ENCODE measurements around the gene CENATAC. TPM values are rescaled to one million over a fixed set of nuclear protein-coding genes. Genes with fewer than 3 reads are reported as not detected.

The CENATAC gene
- polyA plus RNA-seq, 1 donor from 2014 or later, result 70.3 TPM

DNA sequence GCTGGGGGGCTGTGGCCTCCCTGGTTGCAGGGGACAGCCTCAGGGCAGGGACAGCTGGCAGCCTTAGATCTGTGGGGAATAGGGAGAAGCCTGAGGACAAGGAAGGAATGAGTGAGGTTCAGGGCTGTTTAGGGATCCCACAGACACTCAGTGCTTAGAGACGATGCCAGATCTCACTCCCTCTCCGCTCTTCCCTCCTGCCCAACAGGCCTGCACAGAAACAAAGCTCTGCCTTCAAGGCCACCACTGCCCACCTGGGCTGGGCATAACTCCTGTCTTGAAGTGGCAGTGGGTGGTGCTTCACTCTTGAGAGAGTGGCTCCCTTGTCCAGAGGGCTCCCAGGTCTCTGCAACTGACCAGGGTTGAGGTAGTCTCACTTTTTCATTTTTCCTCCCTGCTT is 13.1 kb upstream of the CENATAC start:
- Histone ChIP-seq H3F3A (ENCODE audit: insufficient read depth, low read length, poor library complexity, severe bottlenecking) (no peaks in the 10 kb centered on the region), H3K9ac (ENCODE audit: low read length) (no peak overlapping the region), H3K36me3 (ENCODE audit: insufficient read depth, low read length) (no peaks in the 10 kb centered on the region), H3K4me3 (ENCODE audit: low read length) (no peak overlapping the region), H3K4me2 (ENCODE audit: low read length) (no peak overlapping the region), H4K20me1 (ENCODE audit: insufficient read depth) (no peaks in the 10 kb centered on the region), H3K9me2 (ENCODE audit: insufficient read depth, low read length) (no peaks in the 10 kb centered on the region), H3K27me3 (ENCODE audit: insufficient read depth, low read depth, low read length) (no peaks in the 10 kb centered on the region), H3K9me3 (ENCODE audit: low read length) (no peaks in the 10 kb centered on the region), H3K27ac (ENCODE audit: low read length) (no peak overlapping the region), H3K79me2 (replicated peaks; ENCODE audit: insufficient read depth, low read length) (no peaks in the 10 kb centered on the region), H2AFZ (ENCODE audit: low read depth, low read length) (no peak overlapping the region)
- TF ChIP-seq RAD21 (conservative IDR thresholded peaks at IDR 0.05), result no peak
- TF ChIP-seq, protein P1, sequence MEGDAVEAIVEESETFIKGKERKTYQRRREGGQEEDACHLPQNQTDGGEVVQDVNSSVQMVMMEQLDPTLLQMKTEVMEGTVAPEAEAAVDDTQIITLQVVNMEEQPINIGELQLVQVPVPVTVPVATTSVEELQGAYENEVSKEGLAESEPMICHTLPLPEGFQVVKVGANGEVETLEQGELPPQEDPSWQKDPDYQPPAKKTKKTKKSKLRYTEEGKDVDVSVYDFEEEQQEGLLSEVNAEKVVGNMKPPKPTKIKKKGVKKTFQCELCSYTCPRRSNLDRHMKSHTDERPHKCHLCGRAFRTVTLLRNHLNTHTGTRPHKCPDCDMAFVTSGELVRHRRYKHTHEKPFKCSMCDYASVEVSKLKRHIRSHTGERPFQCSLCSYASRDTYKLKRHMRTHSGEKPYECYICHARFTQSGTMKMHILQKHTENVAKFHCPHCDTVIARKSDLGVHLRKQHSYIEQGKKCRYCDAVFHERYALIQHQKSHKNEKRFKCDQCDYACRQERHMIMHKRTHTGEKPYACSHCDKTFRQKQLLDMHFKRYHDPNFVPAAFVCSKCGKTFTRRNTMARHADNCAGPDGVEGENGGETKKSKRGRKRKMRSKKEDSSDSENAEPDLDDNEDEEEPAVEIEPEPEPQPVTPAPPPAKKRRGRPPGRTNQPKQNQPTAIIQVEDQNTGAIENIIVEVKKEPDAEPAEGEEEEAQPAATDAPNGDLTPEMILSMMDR (IDR thresholded peaks at IDR 0.05; ENCODE audit: poor library complexity, severe bottlenecking), result no peak
- no peak for TF ChIP-seq EZH2 (IDR thresholded peaks at IDR 0.05; ENCODE audit: borderline replicate concordance, insufficient read depth, low read length, poor library complexity, severe bottlenecking)
- no peak for TF ChIP-seq MXI1 (conservative IDR thresholded peaks at IDR 0.05; ENCODE audit: poor library complexity, severe bottlenecking)
- no peak for TF ChIP-seq POLR2AphosphoS5 (IDR thresholded peaks at IDR 0.05)
- no peak for TF ChIP-seq TAF1 (IDR thresholded peaks at IDR 0.05; ENCODE audit: low read depth)
- no peak for TF ChIP-seq SMC3 (conservative IDR thresholded peaks at IDR 0.05; ENCODE audit: poor library complexity)
- TF ChIP-seq, protein P2, sequence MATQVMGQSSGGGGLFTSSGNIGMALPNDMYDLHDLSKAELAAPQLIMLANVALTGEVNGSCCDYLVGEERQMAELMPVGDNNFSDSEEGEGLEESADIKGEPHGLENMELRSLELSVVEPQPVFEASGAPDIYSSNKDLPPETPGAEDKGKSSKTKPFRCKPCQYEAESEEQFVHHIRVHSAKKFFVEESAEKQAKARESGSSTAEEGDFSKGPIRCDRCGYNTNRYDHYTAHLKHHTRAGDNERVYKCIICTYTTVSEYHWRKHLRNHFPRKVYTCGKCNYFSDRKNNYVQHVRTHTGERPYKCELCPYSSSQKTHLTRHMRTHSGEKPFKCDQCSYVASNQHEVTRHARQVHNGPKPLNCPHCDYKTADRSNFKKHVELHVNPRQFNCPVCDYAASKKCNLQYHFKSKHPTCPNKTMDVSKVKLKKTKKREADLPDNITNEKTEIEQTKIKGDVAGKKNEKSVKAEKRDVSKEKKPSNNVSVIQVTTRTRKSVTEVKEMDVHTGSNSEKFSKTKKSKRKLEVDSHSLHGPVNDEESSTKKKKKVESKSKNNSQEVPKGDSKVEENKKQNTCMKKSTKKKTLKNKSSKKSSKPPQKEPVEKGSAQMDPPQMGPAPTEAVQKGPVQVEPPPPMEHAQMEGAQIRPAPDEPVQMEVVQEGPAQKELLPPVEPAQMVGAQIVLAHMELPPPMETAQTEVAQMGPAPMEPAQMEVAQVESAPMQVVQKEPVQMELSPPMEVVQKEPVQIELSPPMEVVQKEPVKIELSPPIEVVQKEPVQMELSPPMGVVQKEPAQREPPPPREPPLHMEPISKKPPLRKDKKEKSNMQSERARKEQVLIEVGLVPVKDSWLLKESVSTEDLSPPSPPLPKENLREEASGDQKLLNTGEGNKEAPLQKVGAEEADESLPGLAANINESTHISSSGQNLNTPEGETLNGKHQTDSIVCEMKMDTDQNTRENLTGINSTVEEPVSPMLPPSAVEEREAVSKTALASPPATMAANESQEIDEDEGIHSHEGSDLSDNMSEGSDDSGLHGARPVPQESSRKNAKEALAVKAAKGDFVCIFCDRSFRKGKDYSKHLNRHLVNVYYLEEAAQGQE (IDR thresholded peaks at IDR 0.05; ENCODE audit: borderline replicate concordance), result no peak
- no peak for TF ChIP-seq EP300 (conservative IDR thresholded peaks at IDR 0.05; ENCODE audit: poor library complexity, severe bottlenecking)

DNA sequence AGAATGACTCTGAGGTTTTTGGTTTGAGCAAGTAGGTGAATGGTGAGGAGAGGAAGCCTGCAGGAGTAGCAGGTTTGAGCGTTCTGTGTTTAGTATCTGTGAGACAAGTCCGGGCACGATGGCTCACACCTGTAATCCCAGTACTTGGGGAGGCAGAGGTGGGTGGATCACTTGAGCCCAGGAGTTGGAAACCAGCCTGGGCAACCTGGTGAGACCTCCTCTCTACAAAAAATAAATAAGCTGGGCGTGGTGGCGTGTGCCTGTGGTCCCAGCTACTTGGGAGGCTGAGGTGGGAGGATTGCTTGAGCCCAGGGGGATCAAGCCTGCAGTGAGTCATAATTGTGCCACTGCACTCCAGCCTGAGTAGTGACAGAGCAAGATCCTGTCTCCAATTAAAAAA is 9.7 kb upstream of the CENATAC start:
- Histone ChIP-seq H3F3A (ENCODE audit: insufficient read depth, low read length, poor library complexity, severe bottlenecking) (no peaks in the 10 kb centered on the region), H3K9ac (ENCODE audit: low read length) (no peak overlapping the region), H3K27me3 (ENCODE audit: insufficient read depth, low read depth, low read length) (no peaks in the 10 kb centered on the region)

More for the DNA sequence above, 9.7 kb upstream of the CENATAC start:
- H3K4me3 ChIP-seq (ENCODE audit: low read length), result no peak overlapping the region
- no peaks in the 10 kb centered on the region for H3K36me3 ChIP-seq (ENCODE audit: insufficient read depth, low read length)
- H4K20me1 ChIP-seq (ENCODE audit: insufficient read depth), result no peaks in the 10 kb centered on the region
- no peak overlapping the region for H2AFZ ChIP-seq (ENCODE audit: low read depth, low read length)
- TF ChIP-seq, protein P1 (IDR thresholded peaks at IDR 0.05; ENCODE audit: poor library complexity, severe bottlenecking), result no peak
- no peak for TF ChIP-seq TAF1 (IDR thresholded peaks at IDR 0.05; ENCODE audit: low read depth)
- no peak for TF ChIP-seq RAD21 (conservative IDR thresholded peaks at IDR 0.05)
- no peak for TF ChIP-seq EP300 (conservative IDR thresholded peaks at IDR 0.05; ENCODE audit: poor library complexity, severe bottlenecking)
- no peak for TF ChIP-seq SMC3 (conservative IDR thresholded peaks at IDR 0.05; ENCODE audit: poor library complexity)
- TF ChIP-seq, protein P2 (IDR thresholded peaks at IDR 0.05; ENCODE audit: borderline replicate concordance), result no peak
- TF ChIP-seq EZH2 (IDR thresholded peaks at IDR 0.05; ENCODE audit: borderline replicate concordance, insufficient read depth, low read length, poor library complexity, severe bottlenecking), result no peak
- TF ChIP-seq MXI1 (conservative IDR thresholded peaks at IDR 0.05; ENCODE audit: poor library complexity, severe bottlenecking), result no peak
- H3K9me3 ChIP-seq (ENCODE audit: low read length), result no peaks in the 10 kb centered on the region
- no peak overlapping the region for H3K4me2 ChIP-seq (ENCODE audit: low read length)
- H3K9me2 ChIP-seq (ENCODE audit: insufficient read depth, low read length), result no peaks in the 10 kb centered on the region
- no peaks in the 10 kb centered on the region for H3K79me2 ChIP-seq (replicated peaks; ENCODE audit: insufficient read depth, low read length)
- no peak overlapping the region for H3K27ac ChIP-seq (ENCODE audit: low read length)

All from neural cell (in vitro differentiated cells).